Endometrium (tissue), 2 donors: ENCODE results near the gene SUPT4H1.

ENCODE experiments used
- FAIRE-seq: peaks from 2 replicates; lab custom pipeline; 2012; peaks lifted over from hg19 to GRCh38; lab: Jason Lieb, UNC
- donor health status: control.
- donor health status: control.

The SUPT4H1 gene

DNA sequence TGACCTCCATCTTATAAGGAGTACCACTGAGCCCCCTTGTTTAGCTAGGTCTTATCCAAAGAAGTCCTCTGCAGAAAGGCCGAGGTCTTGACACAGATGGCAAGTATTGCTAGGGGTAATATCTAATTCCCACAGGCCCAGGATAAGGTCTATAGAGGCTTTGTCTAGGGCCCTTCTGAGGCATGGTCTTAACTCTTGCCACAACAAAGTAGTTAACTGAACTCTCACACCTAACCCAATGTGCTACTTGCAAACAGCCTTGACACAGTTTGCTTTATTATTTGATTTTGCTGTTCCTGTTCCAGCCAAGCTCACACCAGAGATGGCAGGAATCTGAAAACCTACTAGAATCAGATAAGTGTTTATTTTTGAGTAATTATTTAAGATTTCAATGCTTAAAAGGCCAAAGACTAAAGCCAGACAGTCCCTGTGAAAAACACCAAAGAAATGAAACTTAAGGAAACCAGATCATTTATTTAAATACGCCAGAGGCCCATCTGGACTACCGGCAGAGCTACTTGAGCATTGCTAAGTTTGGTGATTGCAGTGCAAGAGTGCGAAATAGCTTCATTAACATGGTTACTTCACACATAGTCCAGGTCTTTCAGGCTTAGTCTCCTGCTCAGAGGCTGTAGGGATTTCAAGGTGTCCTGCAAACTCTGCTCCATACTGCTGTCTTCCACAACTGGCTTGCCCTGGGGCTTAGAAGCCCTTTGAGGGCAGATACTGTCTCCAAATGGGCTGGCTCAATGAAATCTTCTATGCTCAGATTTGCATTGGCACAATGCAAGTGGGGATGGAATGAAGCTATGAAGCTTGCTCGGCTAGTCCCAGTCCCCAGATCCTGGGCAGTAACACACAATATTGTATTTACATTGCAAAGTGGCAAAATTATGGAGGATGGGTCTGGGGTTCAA lies 28.5 kb upstream of the SUPT4H1 start:
- no peak for FAIRE-seq

DNA sequence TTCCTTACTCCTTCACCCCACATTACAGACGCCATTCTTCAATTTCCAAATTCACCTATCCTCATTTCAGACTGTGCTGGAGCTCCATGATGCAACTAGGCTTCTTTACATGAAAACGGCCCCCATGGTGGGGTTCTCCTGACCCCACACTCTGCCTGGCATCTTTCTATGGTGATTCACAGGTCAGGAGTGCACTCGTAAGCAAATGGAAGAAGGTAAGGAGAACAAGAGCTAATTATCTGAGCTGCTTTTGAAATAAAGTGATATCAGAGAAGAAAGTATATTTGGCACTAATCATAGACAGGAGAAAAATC lies 27.5 kb upstream of the SUPT4H1 start:
- FAIRE-seq, result no peak

DNA sequence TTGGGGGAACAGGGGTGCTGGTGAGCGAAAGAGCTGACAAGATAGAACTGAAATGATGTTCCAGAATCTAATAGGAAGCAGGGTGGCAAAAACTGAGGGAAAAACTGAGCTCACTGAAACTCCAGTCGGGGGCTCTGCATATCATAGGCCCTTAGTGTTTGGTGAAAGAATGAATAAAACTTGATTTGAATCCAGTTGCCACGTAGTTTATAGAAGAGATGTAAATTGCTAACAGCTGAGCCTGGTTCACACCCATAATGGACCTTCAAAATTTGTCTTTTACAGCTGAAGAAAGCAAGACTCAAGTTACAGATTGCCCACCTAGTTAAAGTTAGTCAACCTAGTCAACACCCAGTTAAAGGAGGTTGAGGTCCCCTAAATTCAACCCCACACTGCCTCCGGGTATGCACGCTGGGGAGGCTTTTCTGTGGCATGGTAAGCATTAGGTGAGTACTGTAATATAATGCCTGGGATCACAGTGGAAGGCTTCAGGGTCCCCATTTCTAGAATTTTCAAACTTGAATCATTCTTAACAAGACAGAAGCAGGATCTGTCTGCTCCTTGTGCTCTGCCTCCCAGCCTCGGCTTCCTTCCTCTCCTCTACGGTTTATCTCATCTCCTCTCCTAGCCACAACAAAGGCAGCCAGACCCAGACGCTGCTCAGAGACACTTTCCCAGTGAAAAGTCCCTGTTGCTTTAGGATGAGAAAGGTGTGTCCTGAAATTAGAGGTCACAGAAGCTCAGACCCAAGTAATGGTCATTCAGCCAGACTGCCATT lies 26.9 kb upstream of the SUPT4H1 start:
- no peak for FAIRE-seq

DNA sequence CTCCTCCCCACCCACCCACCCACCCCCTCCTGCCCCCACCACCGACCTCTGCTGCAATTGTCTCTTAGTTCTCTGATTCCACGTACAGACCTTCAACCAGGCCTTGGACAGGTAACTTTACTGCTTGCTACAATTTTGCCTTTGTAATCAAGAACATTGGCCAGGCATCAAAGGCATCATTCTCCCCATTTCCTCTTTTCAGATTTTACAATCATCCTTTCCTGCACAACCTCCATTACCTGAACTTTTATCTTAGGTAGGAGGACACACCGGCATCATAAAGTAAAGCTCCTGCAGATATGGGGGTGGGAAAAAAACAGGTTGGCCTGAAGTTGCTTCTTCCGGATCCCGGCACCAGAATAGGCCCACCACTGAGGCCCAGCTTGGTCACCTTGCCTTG lies 25.7 kb upstream of the SUPT4H1 start:
- no peak for FAIRE-seq

DNA sequence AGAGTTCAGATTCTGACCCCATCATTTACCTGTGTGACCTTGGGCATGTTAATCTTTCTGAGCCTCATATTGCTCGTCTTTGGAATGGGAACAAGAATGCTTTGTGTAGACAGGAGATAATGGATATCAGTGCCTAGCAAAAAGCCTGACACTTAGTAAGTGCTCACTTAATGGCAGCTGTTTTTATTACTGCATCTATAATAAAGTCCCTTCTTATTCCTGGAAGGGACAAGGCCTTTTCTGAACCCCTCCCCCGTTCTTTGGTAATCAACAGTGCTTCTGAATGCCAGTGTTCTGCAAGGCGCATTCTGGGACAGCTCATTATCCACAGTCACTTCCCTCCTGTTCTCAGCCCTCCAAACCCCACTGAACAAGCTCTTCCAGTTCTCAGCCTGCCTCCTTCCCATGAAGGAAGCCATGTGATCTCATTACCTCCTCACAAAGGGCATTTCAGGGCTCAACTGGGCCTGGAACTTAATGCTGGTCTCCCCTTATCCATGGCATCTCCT lies 25.1 kb upstream of the SUPT4H1 start:
- no peak for FAIRE-seq

DNA sequence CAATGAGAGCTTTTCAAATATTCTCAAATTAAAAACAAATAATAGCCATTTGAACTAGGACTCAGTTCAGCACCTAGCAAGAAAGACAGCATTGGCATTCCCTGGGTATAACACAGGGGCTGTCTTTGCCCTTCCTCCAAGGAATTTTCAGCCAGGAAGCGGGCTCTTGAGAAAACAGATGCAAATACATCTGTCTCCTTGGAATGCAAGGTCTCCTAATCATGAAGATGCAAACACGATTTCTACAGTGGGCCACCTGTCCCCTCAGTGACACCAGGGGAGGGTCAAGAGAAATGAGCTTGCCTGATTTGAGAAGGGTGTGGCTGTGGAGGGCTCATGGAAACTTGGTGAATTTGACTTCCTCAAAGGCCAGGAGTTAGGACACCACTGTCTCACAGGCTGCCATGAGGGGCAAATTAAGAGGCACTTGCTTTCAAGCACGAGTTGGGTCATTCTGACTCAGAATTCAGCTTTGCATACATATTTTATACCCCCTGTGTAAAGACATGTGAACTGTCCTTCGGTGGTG lies 24.5 kb upstream of the SUPT4H1 start:
- FAIRE-seq, result no peak

DNA sequence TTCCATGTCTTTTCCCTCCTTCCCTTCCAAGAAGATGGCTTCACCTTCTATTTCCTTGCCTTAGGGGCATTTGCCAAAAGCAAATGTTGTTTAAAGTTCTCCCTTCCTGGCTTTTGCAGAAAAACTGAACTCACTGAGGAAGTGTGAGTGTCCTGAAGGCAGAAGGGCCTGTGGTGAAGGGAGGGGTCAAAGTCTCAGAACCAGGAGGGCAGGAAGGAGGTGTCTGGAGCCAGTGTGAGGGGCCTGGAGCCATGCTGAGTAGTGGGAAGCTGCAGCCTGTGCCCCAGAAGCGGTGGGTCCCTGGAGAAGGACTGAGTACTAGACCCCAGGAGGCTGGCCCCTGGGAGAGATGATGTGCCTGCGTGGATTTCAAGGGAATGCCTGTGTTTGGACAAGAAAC lies 23.8 kb upstream of the SUPT4H1 start:
- FAIRE-seq, result no peak

DNA sequence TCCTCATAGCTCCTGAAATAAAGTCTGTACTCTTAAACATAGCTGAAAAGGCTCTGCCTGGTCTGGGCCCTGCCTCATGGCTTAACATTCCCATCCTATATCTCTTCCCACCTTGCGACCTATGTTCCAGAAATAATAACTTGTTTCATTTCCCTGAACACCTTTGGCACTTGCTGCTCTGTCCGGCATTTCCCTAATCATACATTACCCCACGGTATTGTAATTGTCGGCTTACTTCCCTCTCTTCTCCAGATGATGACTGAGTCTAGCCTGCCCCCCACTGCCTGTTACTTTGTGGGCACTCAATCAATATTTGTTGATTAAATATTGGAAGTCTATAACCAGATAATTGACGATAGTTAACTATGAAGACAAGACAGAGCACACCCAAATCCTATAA lies 23.3 kb upstream of the SUPT4H1 start:
- FAIRE-seq, result no peak

DNA sequence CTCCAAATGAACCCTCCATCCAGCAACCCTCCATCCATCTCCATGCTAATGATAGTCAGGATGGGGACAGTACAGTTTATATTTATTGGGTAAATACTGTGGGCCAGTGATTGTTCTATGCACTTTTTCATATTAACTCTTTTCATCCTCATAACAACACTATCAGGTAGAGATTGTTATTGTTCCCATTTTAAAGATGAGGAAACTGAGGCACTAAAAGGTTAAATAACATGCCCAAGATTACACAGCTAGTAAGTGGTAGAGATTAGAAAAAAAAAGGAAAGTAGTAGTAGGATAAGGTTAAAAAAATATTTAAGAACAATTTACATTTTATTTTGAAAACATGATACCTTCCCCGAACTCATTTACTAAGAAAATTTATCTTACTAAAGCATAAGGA lies 21.9 kb upstream of the SUPT4H1 start:
- FAIRE-seq, result no peak

DNA sequence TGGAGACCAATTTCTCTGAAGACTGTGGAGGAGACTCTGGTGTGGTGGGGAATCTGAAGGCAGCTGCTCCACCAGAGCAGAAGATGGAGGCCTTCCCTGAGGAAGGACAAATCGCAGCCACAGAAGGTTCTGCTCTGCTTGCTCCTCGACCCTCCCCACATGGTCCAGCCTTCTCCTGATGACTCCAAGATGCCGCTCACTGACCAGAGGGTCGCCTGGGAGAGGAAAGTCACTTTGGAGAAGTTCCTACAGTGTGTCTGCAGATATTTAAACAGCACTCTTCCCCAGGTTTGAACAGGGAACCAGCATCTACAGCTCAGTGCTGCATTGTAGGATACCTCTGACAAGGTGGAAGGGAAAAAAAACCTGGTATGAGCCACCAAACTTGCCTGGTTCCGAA lies 21.0 kb upstream of the SUPT4H1 start:
- FAIRE-seq, result no peak

DNA sequence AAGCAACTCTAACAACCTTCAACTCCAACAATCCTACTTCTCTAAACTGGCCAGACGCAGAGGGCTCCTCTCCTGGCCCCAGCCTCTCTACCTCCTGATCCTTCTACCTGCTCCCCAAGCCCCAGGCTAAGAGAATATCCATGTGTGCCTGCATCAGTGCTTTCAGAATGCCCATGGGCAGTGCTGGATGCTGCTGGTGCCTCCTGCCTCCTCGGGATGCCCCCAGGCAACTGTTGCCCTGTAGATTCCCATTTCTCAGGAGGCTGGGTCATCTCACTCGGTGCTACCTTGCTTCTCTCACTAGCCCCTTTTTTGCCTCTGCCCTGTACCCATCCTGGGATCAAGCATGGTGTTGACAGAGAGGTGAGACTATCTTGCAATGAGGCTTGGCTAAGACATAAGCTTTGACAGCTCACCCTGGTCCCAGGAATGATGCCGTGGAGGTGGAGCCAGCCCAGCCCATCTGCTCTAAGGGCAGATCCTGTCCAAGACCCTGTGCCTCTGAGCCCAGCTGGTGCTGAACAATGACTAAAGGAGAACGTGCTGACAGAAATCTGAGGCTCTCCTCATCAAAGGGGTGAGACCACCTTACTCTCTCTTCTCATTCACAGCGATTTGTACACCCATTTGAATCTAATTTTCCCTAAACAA lies 19.4 kb upstream of the SUPT4H1 start:
- no peak for FAIRE-seq

DNA sequence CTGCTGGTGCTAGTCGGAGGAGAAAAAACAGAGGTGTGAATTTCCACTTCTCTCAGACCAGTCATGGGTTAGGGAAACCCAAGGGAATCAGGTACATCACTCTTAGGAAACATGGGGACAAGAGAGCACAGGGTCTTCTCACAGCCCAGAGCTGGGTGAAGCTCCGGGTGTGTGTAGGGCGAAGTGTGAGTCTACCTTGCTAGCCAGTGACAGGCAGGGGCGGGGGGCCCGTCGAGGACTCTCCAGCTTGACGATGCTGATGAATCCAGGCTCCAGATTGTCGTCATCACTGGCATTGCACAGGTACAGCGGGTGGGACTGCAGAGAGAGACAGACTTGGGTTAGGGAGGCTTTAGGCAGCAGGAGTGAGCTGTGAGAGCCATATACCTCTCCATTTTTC lies 18.7 kb upstream of the SUPT4H1 start:
- FAIRE-seq, result no peak

DNA sequence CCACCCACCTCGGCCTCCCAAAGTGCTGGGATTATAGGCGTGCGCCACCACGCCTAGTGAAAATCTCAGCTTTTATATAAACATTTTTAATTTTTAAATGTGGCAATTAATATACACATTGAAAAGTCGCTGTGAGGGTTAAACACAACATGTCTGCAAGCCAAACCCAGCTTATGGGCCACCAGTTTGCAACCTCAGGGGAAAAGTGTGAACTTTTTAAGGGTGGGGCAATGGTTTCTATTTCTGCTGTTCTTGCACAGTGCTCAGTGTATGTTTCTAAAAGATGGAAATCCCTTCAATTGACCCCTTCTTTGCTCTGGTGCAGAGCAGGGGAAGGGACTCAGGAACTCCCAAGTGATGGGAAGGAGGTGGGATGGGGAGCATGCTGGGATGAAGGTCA lies 18.3 kb upstream of the SUPT4H1 start:
- FAIRE-seq, result no peak

DNA sequence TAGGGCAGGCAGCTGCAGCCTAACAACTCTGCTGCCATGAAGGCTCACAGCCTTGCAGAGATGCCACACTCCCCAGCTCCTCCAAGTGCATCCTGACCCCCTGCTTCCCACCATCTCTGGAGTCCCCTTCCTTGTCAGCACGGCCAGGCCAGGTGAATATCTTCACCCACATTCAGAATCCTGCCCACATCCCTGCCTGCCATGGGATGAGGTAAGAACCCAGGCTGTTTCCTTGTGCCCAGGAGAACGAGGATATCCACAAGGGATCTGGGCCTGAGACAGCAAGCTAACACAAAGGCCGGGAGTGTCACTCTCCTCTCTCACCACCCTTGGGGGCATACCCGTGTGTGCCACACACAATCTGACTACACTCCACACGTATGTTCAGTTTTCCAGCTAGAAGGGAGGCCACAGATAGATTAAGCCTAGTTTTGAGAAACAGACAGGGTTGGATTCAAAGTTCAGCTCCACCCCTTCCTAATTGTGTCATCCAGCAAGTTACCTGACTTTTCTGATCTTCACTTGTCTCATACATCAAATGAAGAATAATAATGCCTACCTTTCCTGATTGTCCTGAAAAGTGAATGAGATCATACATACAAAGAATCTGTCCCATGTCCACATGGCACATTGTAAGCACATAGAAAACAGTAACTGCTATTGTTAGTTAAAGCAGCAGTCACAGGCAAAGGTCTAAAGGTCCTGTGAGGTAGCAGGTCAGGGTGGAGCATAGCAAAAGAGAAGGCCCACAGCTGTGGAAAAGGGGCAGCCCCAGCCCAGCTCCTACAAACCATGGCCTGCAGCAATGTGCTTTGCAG lies 17.4 kb upstream of the SUPT4H1 start:
- FAIRE-seq, result no peak

DNA sequence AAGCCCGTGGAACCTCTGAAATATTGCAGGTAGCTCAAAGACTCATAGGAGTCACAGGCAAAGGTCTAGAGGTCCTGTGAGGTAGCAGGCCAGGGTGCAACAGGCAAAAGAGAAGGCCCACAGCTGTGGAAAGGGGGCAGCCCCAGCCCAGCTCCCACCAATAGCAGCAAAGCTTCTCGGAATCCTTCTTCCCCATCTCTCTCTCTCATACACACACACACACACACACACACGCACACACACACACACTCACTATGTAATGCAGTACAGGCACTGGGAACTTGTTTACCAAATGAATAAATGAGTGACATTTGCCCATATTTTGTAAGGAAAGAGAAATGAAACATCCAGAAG lies 16.8 kb upstream of the SUPT4H1 start:
- FAIRE-seq, result no peak

DNA sequence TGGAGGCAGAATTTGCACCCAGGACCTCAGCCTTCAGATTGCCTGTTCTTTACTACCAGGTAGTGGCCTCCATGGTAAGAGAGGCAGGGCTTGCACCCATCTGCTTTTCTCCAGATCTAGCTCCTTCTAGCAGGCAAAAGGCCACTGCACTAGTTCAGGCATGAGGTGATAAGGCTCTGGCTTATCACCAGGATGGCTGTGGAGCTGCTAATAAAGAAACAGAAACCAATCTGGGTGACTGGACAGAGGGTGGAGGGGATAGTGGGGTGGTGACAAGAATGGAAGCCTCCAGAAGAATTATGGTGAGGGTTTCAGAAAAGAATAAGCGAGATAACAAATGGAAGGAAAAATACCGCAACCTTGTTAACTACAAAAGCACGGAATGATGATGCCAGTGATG lies 15.5 kb upstream of the SUPT4H1 start:
- FAIRE-seq, result no peak

DNA sequence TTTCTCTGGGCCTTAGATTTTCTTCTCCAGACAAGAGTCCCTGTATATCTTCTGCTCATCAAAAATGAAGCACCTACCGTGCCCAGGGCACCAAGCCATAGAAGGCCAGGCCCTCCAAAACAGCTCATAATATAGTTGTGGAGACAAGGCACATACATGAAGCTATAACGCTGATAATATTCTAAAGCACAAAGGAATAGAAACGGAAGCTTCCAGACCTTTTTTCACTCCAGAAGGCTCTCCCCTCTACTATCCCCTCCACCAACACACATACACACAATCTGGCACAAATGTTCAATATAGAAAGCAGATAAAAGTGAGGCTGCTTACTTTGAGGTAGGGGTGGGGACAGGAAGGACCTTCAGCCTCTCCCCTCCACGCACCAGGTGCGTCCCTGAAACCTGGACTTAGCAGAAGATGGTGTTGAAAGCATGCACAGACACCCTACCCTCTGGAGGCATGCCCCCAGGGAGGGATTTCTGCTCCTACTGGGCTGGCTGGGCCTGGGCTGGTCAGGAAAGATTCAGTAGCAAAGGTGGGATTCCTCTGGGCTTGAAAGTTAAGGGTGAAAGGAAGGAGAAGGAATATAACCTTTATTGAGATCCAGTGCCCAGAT lies 14.1 kb upstream of the SUPT4H1 start:
- FAIRE-seq, result no peak

DNA sequence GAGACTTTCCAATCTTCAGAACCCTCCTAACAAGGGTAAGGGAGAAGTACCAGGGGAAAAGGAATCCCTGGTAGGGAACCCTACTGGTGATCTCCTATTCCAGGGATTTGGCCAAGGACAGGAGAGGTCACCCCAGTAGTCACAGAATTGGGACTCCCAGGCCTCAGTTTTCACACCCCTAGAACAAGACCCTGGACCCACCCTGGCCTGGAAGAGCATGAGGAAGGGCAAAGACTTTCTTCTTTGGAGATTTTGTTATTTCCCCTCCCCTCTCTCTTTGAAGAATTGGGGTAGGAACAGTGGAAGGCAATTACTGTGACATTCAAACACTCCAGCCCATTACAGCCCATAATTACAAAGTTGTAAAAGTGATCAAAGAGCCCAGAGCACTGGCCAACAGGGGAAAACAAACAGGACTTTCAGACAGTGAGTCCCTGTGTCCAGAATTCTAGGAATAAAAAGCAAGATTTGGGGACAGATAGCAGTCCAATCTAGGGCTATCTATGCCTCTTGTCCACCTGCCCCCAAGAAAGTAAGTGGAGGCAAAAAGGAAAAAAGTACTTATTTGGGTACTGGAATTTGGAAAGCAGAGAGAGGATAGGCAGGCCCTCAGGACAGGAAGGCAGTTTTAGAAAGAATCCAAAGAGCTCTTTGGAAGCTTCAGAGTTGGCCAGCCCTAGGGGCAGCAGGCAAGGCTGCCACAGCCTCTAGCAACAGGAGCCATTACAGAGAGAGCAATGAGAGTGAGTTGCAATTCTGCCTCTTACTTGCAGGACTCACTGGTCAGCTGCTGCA lies 13.4 kb upstream of the SUPT4H1 start:
- FAIRE-seq, result no peak

DNA sequence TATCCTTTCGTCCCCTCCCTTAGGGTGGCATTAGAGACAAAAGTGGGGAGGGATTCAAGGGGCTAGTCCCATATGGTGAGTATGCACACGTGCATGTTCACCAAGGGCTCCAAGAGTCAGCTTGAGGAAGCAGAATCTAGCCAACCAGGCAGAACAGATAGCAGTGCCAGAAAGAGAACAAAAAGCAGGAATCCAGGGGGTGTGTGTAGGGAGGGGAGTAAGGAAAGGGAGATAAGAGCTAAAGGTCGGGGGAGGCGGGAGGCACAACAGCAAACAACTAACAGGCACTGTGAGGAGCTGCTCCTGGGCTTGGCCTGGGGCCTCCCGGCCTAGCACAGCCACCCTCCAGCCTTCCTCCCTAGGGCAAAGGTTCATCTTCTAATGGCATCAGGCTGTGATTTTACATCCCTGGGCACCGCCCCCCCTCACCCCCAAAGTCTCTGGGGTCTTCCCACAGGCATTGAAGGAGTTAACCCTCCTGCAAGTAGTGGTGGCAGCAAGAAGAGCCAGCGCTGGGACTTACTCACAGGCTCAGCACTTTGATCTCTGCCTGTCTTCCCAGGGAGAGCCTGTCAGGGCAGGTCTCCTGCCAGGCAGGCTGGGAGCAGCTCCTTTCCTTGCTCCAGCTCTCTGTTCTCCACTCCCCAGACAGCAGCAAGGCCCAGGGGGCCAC lies 12.4 kb upstream of the SUPT4H1 start:
- no peak for FAIRE-seq
